Lower lobe of right lung (tissue), 2 donors: Measurements from ENCODE around the gene FBXO24. TPM values are rescaled to one million over a fixed set of nuclear protein-coding genes. Genes with fewer than 3 reads are reported as not detected.

ENCODE experiments used
- ATAC-seq, 2 donors: fragments of 200-7000 bp; cut with Tn5 transposase; one replicate each; pipeline ENCODE4 v1.9.1; 2020 to 2022; ENCODE audit warnings: mild to moderate bottlenecking in 2 of 2, moderate library complexity in 2 of 2
- DNase-seq: peaks from one replicate; pipeline ENCODE4 v3.0.0-alpha.2; 2020
- H3K27ac ChIP-seq: fragments of 200-600 bp; one replicate; pipeline ENCODE4 v1.8.0; 2022
- H3K27me3 ChIP-seq: fragments of 200-600 bp; one replicate; pipeline ENCODE4 v1.8.0; 2022; ENCODE audit warnings: low read depth
- H3K36me3 ChIP-seq: fragments of 200-600 bp; one replicate; pipeline ENCODE4 v1.8.0; 2022; ENCODE audit warnings: mild to moderate bottlenecking
- H3K4me1 ChIP-seq: fragments of 200-600 bp; one replicate; pipeline ENCODE4 v1.8.0; 2022
- H3K4me3 ChIP-seq: fragments of 200-600 bp; one replicate; pipeline ENCODE4 v1.8.0; 2022; ENCODE audit warnings: mild to moderate bottlenecking
- H3K9me3 ChIP-seq: fragments of 200-600 bp; one replicate; pipeline ENCODE4 v1.8.0; 2022
- intact Hi-C: fragments of 100-400 bp; cut with DNase I; formaldehyde crosslinking; loops from one replicate; pipeline ENCODE4 v1.11.0; 2022
- total RNA-seq: library from RNA; stranded (reverse); fragmentation: NEBNext Ultra II Directional; extraction: Animal tissue kit (Norgen Biotek cat#: 25700); gene quantifications from one replicate; pipeline ENCODE4 v1.2.1, GENCODE V29; 2021
- TF ChIP-seq, protein P1 (sequence below): fragments of 200-600 bp; IDR thresholded peaks from one replicate; pipeline ENCODE4 v1.8.0; 2022; ENCODE audit warnings: antibody characterized with exemption, mild to moderate bottlenecking
- donor health status: DM: no; HTN: yes; CAD: no; lungs with severe emphysema.

Gene FBXO24
- total RNA-seq, 1 donor from 2014 or later = 0.74 TPM

DNA sequence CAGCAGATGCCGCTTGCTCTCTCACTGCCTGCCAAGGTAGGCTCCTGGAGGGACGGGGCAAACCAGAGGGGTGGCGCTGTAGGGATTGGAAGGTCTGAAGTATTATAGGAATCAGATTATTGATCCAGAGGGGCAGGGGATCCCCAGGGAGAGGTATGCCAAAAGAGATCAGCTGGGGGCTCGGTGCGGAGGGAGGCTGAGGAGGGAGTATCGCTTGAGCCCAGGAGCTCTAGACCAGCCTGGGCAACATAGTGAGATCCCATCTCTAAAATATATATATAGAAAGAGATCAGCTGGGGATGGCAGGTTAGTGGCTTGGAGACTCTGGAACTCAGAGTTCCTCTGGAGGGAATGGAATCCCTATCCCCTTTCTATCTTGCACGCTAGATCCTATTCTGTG, 9.1 kb downstream of the FBXO24 start:
- intact Hi-C loops = no loop called here
- Histone ChIP-seq H3K9me3 (no peaks in the 10 kb centered on the region), H3K27ac (no peak overlapping the region), H3K4me1 (no peaks in the 10 kb centered on the region), H3K27me3 (no peaks in the 10 kb centered on the region), H3K4me3 (no peak overlapping the region), H3K36me3 (no peaks in the 10 kb centered on the region)
- TF ChIP-seq, protein P1, sequence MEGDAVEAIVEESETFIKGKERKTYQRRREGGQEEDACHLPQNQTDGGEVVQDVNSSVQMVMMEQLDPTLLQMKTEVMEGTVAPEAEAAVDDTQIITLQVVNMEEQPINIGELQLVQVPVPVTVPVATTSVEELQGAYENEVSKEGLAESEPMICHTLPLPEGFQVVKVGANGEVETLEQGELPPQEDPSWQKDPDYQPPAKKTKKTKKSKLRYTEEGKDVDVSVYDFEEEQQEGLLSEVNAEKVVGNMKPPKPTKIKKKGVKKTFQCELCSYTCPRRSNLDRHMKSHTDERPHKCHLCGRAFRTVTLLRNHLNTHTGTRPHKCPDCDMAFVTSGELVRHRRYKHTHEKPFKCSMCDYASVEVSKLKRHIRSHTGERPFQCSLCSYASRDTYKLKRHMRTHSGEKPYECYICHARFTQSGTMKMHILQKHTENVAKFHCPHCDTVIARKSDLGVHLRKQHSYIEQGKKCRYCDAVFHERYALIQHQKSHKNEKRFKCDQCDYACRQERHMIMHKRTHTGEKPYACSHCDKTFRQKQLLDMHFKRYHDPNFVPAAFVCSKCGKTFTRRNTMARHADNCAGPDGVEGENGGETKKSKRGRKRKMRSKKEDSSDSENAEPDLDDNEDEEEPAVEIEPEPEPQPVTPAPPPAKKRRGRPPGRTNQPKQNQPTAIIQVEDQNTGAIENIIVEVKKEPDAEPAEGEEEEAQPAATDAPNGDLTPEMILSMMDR = no peak
- DNase-seq (no peak), ATAC-seq (no peak)

DNA sequence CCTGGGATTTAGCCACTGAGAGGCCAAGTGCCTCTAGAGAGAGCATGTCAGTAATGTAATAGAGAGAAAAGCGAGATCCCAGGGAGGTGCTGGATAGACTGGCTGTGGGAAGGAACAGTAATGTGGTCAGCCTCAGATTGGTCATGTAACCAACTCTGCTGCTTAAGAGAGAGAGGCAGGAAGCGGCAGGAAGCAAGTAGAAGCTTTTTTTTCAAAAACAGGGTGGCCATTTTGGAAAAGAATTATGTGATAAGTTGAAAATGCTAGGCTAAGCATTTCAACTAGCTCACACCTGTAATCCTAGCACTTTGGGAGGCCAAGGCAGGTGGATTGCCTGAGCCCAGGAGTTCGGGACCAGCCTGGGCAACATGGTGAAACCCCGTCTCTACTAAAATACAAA, 12.3 kb downstream of the FBXO24 start:
- DNase-seq = no peak

DNA sequence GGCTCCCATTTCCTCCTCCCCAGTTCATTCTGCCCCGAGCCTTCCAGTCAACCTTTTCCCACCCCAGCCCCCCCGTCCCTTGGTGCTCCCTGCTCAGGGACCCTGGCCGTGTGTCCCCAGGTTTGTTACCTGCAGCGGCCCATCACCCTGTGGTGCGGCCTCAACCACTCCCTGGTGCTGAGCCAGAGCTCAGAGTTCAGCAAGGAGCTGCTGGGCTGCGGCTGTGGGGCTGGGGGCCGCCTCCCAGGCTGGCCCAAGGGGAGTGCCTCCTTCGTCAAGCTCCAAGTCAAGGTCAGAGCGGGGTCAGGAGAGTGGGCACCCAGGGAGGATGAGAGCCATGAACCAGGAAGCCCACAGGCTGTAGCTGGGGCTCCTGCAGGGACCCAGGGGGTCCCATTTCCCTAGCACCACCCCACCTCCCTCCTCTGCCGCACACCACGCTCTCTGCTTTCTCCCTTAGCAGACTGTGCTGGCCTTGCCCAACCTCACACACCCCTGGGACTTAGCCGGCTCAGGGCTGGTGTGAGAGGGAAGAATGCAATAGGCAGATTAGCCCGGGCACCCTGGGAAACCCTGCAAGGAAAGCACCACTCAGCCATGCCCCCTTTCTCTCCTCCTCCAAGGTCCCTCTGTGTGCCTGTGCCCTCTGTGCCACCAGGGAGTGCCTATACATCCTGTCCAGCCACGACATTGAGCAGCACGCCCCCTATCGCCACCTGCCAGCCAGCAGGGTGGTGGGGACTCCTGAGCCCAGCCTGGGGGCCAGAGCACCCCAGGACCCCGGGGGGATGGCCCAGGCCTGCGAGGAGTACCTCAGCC, 14.0 kb downstream of the FBXO24 start:
- Histone ChIP-seq H3K36me3 (no peaks in the 10 kb centered on the region), H3K27me3 (no peaks in the 10 kb centered on the region), H3K9me3 (no peaks in the 10 kb centered on the region), H3K4me3 (no peak overlapping the region), H3K4me1 (peaks cover 6% of the 10 kb centered on the region), H3K27ac (no peak overlapping the region)
- TF ChIP-seq, protein P1 = no peak
- no peak for DNase-seq
- no peak for ATAC-seq
- intact Hi-C loops = no loop called here

More for the DNA sequence above, 12.3 kb downstream of the FBXO24 start:
- no peak for ATAC-seq
- Histone ChIP-seq H3K36me3 (no peaks in the 10 kb centered on the region), H3K9me3 (no peaks in the 10 kb centered on the region), H3K27me3 (no peaks in the 10 kb centered on the region), H3K4me1 (no peaks in the 10 kb centered on the region), H3K27ac (no peak overlapping the region), H3K4me3 (no peak overlapping the region)
- TF ChIP-seq, protein P1 = no peak
- intact Hi-C loops = no loop called here

DNA sequence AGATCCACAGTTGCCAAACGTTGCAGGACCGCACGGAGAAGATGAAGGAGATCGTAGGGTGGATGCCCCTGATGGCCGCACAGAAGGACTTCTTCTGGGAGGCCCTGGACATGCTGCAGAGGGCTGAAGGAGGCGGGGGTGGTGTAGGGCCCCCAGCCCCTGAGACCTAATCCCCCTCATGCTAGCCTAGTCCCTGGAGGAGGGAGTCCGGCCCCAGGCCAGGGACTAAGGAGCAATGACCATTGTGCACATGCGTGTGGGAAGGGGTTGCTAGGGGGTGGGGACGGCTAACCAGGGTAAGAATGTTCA, 14.6 kb downstream of the FBXO24 start:
- Histone ChIP-seq H3K36me3 (no peaks in the 10 kb centered on the region), H3K27ac (no peak overlapping the region), H3K9me3 (no peaks in the 10 kb centered on the region), H3K27me3 (no peaks in the 10 kb centered on the region), H3K4me1 (peaks cover 12% of the 10 kb centered on the region), H3K4me3 (no peak overlapping the region)
- intact Hi-C loops = no loop called here
- DNase-seq (no peak), ATAC-seq (no peak)
- TF ChIP-seq, protein P1 = no peak

DNA sequence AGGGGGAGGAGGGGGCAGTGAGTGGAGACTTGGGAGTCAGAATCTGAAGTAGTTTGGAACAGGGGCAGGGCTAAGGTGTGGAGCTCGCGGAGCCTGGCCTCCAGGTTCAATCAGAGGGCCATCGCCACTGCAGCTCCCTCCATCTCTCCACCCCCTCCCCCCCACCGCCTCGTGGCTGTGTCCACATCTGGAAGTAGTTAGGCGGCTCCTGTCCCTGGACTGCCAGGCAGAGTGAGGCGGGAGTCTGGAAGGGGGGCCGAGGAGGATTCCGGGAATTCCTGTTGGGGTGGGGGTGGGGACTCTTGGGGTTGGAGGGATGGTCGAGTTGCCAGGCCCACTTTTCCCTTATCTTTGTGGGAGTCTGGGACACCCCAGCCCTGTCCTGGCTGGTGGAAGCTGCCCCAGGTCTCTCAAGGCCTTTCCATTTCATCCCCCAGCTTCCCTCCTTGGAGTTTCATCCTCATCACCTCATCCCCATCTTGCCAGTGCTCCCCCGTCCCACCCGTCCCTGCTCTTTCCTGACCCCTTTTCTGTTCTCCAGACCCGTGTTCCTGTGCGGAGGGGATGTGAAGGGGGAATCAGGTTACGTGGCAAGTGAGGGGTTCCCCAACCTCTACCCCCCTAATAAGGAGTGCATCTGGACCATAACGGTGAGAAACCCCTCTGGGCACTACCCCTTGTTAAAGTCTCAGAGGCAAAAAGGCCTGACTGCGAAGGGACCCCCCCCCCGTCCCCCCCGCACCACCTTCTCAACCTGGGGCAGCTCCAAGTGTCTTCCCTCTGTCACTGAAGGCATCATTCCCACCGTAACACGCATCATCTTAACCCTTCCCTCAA, 17.0 kb downstream of the FBXO24 start:
- H3K36me3 ChIP-seq = no peaks in the 10 kb centered on the region
- intact Hi-C loops = no loop called here
- TF ChIP-seq, protein P1 = no peak
- DNase-seq (no peak), ATAC-seq (peak; percentile 21 to 36)
- no peaks in the 10 kb centered on the region for H3K9me3 ChIP-seq
- peak overlapping the region; percentile 51 for H3K27ac ChIP-seq
- peak overlapping the region; percentile 71 for H3K4me3 ChIP-seq
- H3K27me3 ChIP-seq = no peaks in the 10 kb centered on the region
- H3K4me1 ChIP-seq = peaks cover 13% of the 10 kb centered on the region
